T-helper 17 cell (primary cell): ENCODE results near the gene NINJ2. TPM values are rescaled to one million over a fixed set of nuclear protein-coding genes. Genes with fewer than 3 reads are reported as not detected.
A peak's percentile ranks its signal among the peaks of the same experiment; 100 is the strongest.
"Not testable (repeated sequence)": the region's sequence is repeated elsewhere in the genome, so short reads cannot be mapped to it uniquely, and the experiment has no call there.

Experiments
- ATAC-seq: fragments of 150-1000 bp; cut with Tn5 transposase; 2 replicates; pipeline ENCODE4 v1.10.0; 2021; ENCODE audit warnings: mild to moderate bottlenecking, moderate library complexity
- DNase-seq, 3 donors: peaks; one replicate each; pipeline versions ENCODE4 v3.0.0 to v3.0.0-alpha.2; 2020 to 2021
- H3K9me3 ChIP-seq: one replicate; pipeline ENCODE4 v1.7.0; 2013; ENCODE audit warnings: low read length, mild to moderate bottlenecking; ENCODE audit not compliant: control insufficient read depth, poor library complexity, severe bottlenecking
- H3K27ac Mint-ChIP-seq: one replicate; pipeline ENCODE4 v1.8.0; 2022; ENCODE audit warnings: mild to moderate bottlenecking, moderate library complexity, mixed read lengths
- H3K27me3 Mint-ChIP-seq: one replicate; pipeline ENCODE4 v1.8.0; 2022; ENCODE audit warnings: mixed read lengths
- H3K36me3 Mint-ChIP-seq: one replicate; pipeline ENCODE4 v1.8.0; 2022; ENCODE audit warnings: low read depth, mixed read lengths
- H3K4me1 Mint-ChIP-seq: one replicate; pipeline ENCODE4 v1.8.0; 2022; ENCODE audit warnings: mild to moderate bottlenecking, mixed read lengths
- H3K4me3 Mint-ChIP-seq: one replicate; pipeline ENCODE4 v1.8.0; 2022; ENCODE audit warnings: mild to moderate bottlenecking, moderate library complexity, mixed read lengths
- total RNA-seq, 4 donors: library from RNA in 2 of 4; stranded (reverse) in 2 of 4; gene quantifications; one replicate each; pipeline ENCODE4 v1.2.3 and lab custom pipeline; 2022 to 2026

NINJ2 gene
- total RNA-seq (1 to 10 TPM; 6.1 to 6.3 TPM), total RNA-seq (lab: John Stamatoyannopoulos, UW) (8.4 to 10.8 reads per million in 2 donors)

- peak; percentile 31 for ATAC-seq
- H3K9me3 ChIP-seq: no peaks in the 10 kb centered on the region
- Mint-ChIP-seq H3K4me1 (peaks cover 43% of the 10 kb centered on the region), H3K27me3 (no peaks in the 10 kb centered on the region), H3K4me3 (peak within 1 kb of the TSS; percentile 95), H3K27ac (peak within 1 kb of the TSS; percentile 93), H3K36me3 (no peaks in the 10 kb centered on the region)
- no peak for DNase-seq
These were observed at the start of gene NINJ2 for GRCh38 chr12:663293-663871. NINJ2 (minus strand) TSS chr12:663445; CDS start chr12:663360, 85 bp downstream.

GRCh38 chr12:712172-712863 is 49.1 kb upstream of the NINJ2 start:
- ATAC-seq: no peak
- DNase-seq: no peak
- Mint-ChIP-seq H3K27ac (no peak overlapping the region), H3K4me1 (peaks cover 5% of the 10 kb centered on the region), H3K36me3 (no peaks in the 10 kb centered on the region), H3K27me3 (no peaks in the 10 kb centered on the region), H3K4me3 (no peak overlapping the region)
- no peaks in the 10 kb centered on the region for H3K9me3 ChIP-seq

- Mint-ChIP-seq H3K4me3 (no peak overlapping the region), H3K36me3 (no peaks in the 10 kb centered on the region), H3K4me1 (peaks cover 5% of the 10 kb centered on the region), H3K27ac (no peak overlapping the region), H3K27me3 (no peaks in the 10 kb centered on the region)
- no peak for ATAC-seq
- no peaks in the 10 kb centered on the region for H3K9me3 ChIP-seq
- DNase-seq: no peak
These were observed 46.3 kb upstream of the NINJ2 start for GRCh38 chr12:709455-710020.

- H3K27me3 Mint-ChIP-seq, H3K4me3 Mint-ChIP-seq, ATAC-seq, H3K27ac Mint-ChIP-seq, H3K9me3 ChIP-seq, DNase-seq, H3K4me1 Mint-ChIP-seq, H3K36me3 Mint-ChIP-seq: not testable (repeated sequence)
These were observed 44.8 kb upstream of the NINJ2 start for GRCh38 chr12:708084-708483.

- Mint-ChIP-seq H3K36me3 (no peaks in the 10 kb centered on the region), H3K27me3 (no peaks in the 10 kb centered on the region), H3K27ac (no peak overlapping the region), H3K4me3 (no peak overlapping the region), H3K4me1 (peaks cover 6% of the 10 kb centered on the region)
- DNase-seq (no peak), ATAC-seq (no peak)
- no peaks in the 10 kb centered on the region for H3K9me3 ChIP-seq
These were observed 41.4 kb upstream of the NINJ2 start for GRCh38 chr12:704516-705242.

- Mint-ChIP-seq H3K27ac (no peak overlapping the region), H3K36me3 (peaks cover 2% of the 10 kb centered on the region), H3K4me3 (no peak overlapping the region), H3K27me3 (no peaks in the 10 kb centered on the region), H3K4me1 (peaks cover 11% of the 10 kb centered on the region)
- H3K9me3 ChIP-seq: no peaks in the 10 kb centered on the region
- DNase-seq (no peak), ATAC-seq (no peak)
These were observed 38.8 kb upstream of the NINJ2 start for GRCh38 chr12:701896-702539.

- H3K4me1 Mint-ChIP-seq: peaks cover 13% of the 10 kb centered on the region
- no peaks in the 10 kb centered on the region for H3K27me3 Mint-ChIP-seq
- peaks cover 2% of the 10 kb centered on the region for H3K36me3 Mint-ChIP-seq
- ATAC-seq (no peak), DNase-seq (no peak)
- H3K4me3 Mint-ChIP-seq: no peak overlapping the region
- no peak overlapping the region for H3K27ac Mint-ChIP-seq
- H3K9me3 ChIP-seq: no peaks in the 10 kb centered on the region
These were observed 36.8 kb upstream of the NINJ2 start for GRCh38 chr12:700016-700415.

- not testable (repeated sequence) for ATAC-seq, H3K4me3 Mint-ChIP-seq, H3K27me3 Mint-ChIP-seq, DNase-seq, H3K27ac Mint-ChIP-seq, H3K36me3 Mint-ChIP-seq, H3K4me1 Mint-ChIP-seq, H3K9me3 ChIP-seq
These were observed 35.0 kb upstream of the NINJ2 start for GRCh38 chr12:698222-698621.

GRCh38 chr12:697481-697880 is 34.2 kb upstream of the NINJ2 start:
- Mint-ChIP-seq H3K27ac (peak overlapping the region; percentile 89), H3K27me3 (no peaks in the 10 kb centered on the region), H3K4me1 (peaks cover 7% of the 10 kb centered on the region), H3K4me3 (peak overlapping the region; percentile 36), H3K36me3 (peaks cover 2% of the 10 kb centered on the region)
- ATAC-seq: no peak
- no peaks in the 10 kb centered on the region for H3K9me3 ChIP-seq
- DNase-seq: no peak

- Mint-ChIP-seq H3K36me3 (peaks cover 2% of the 10 kb centered on the region), H3K4me1 (peaks cover 7% of the 10 kb centered on the region), H3K27me3 (no peaks in the 10 kb centered on the region), H3K27ac (peak overlapping the region; percentile 37), H3K4me3 (no peak overlapping the region)
- H3K9me3 ChIP-seq: no peaks in the 10 kb centered on the region
- ATAC-seq (no peak), DNase-seq (no peak)
These were observed 31.7 kb upstream of the NINJ2 start for GRCh38 chr12:694734-695503.

- Mint-ChIP-seq H3K27me3 (no peaks in the 10 kb centered on the region), H3K36me3 (peaks cover 2% of the 10 kb centered on the region)
These were observed 30.8 kb upstream of the NINJ2 start for GRCh38 chr12:693934-694533.

GRCh38 chr12:692274-692673 is 29.0 kb upstream of the NINJ2 start:
- no peaks in the 10 kb centered on the region for H3K9me3 ChIP-seq
- no peaks in the 10 kb centered on the region for H3K27me3 Mint-ChIP-seq
- H3K4me3 Mint-ChIP-seq: no peak overlapping the region
- no peaks in the 10 kb centered on the region for H3K36me3 Mint-ChIP-seq
- no peak for DNase-seq
- no peak for ATAC-seq
- no peak overlapping the region for H3K27ac Mint-ChIP-seq
- H3K4me1 Mint-ChIP-seq: peaks cover 8% of the 10 kb centered on the region

More at GRCh38 chr12:693934-694533, 30.8 kb upstream of the NINJ2 start:
- Mint-ChIP-seq H3K4me3 (no peak overlapping the region), H3K27ac (no peak overlapping the region), H3K4me1 (peaks cover 7% of the 10 kb centered on the region)
- DNase-seq (no peak), ATAC-seq (no peak)
- H3K9me3 ChIP-seq: no peaks in the 10 kb centered on the region
